ENCODE results near the gene WWTR1. TPM values are rescaled to one million over a fixed set of nuclear protein-coding genes. Genes with fewer than 3 reads are reported as not detected.
A peak's percentile ranks its signal among the peaks of the same experiment; 100 is the strongest.

WWTR1 gene
- total and polyA plus RNA-seq, 2 of the 4 experiments (the other 2 are of a cell fraction): 38.9 to 65.3 TPM

DNA sequence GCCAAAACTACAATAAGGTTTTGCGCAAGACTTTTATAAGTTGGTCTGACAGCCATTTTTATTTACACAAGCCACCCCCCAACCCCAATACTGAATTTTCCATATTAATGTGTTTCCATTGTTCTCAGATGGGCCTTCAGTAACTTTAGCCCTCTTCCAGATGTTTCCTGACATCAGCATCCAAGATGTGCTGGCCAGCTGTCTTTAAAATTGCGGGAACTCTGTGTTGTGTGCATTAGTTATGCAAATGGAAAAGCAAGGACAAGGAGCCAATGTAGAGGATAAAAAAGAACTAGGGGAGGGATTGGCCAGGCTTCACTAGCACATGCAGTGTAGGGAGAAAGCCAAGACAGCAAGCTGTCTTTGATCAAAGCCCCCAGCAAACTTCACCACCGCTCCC, 49.1 kb upstream of the WWTR1 start (continued):
- TF ChIP-seq CEBPB (IDR thresholded peaks at IDR 0.05; ENCODE audit: low read depth, low read length) (no peak), POLR2A (IDR thresholded peaks at IDR 0.05; ENCODE audit: low read depth, low read length) (no peak)

DNA sequence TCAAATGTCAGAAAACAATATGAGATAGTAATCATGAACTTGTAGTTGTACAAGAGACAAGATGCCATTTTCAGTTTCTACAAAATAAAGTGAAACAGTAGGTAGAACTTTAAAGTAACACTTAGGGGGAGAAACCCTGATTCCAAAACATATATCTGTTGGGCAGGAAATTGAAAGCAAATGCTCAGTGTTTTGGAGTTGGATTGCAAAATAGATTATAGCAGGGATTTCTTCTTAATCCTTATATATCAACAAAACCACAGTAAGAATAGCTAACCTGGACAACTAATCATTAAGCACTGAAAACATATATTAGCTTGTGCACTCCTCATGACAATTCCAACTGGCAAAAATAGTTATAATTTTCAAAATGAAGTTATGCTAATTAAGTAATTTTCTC, 47.6 kb upstream of the WWTR1 start:
- H2BK120ac ChIP-seq (ENCODE audit: low read depth, low read length): no peak overlapping the region
- no peak overlapping the region for H3K18ac ChIP-seq (ENCODE audit: low read depth, low read length)
- no peak for ATAC-seq (ENCODE audit: low read depth)
- peaks cover 8% of the 10 kb centered on the region for H3K4me1 ChIP-seq (ENCODE audit: control insufficient read depth, insufficient read depth, low read length)
- H2BK15ac ChIP-seq (ENCODE audit: low read depth, low read length): no peak overlapping the region
- no peaks in the 10 kb centered on the region for H4K20me1 ChIP-seq (ENCODE audit: insufficient read depth, low read length)
- H3K4me3 ChIP-seq (ENCODE audit: insufficient read depth, low read depth, low read length): no peak overlapping the region
- H3K4ac ChIP-seq (ENCODE audit: low read depth, low read length): no peak overlapping the region
- POLR2A ChIA-PET (ENCODE audit: unreplicated experiment): no interaction called here
- no peaks in the 10 kb centered on the region for H3K9me3 ChIP-seq (ENCODE audit: control insufficient read depth, insufficient read depth, low read length)
- no peak overlapping the region for H3K14ac ChIP-seq (replicated peaks; ENCODE audit: low read depth, low read length)
- no peak for DNase-seq
- H3K27me3 ChIP-seq (ENCODE audit: control insufficient read depth, insufficient read depth, low read length): no peaks in the 10 kb centered on the region
- no peak overlapping the region for H3K9ac ChIP-seq (ENCODE audit: low read depth, low read length)
- no peak overlapping the region for H2AFZ ChIP-seq (replicated peaks; ENCODE audit: low read length, poor library complexity)
- no peaks in the 10 kb centered on the region for H3K36me3 ChIP-seq (ENCODE audit: control insufficient read depth, insufficient read depth, low read length)
- dilution Hi-C loops (cut with HindIII; ENCODE audit: low sequenced_read_pairs, unreplicated experiment): no loop called here
- no peaks in the 10 kb centered on the region for H3K79me1 ChIP-seq (ENCODE audit: low read depth in 1 of 2, low read length in 2 of 2)
- intact Hi-C loops (cut with micrococcal nuclease): no loop called here
- no peak overlapping the region for H3K56ac ChIP-seq (ENCODE audit: extremely low read depth, insufficient read depth, low read length)
- no peak overlapping the region for H2BK20ac ChIP-seq (ENCODE audit: low read depth, low read length)
- no peak for TF ChIP-seq CHD1 (IDR thresholded peaks at IDR 0.05; ENCODE audit: low read depth, low read length)
- 0 out of 2 replicates have a peak, but pooled peaks have one; percentile 10 for TF ChIP-seq CEBPB (IDR thresholded peaks at IDR 0.05; ENCODE audit: low read depth, low read length)
- no peak overlapping the region for H4K8ac ChIP-seq (ENCODE audit: low read depth in 2 of 2, low read length in 2 of 2)
- in situ Hi-C loops (cut with MboI; ENCODE audit: low sequenced_read_pairs): loop anchor here (25.0 kb wide), 2 partner anchors 593 to 743 kb away; no protein-coding TSS in a partner anchor
- CTCF ChIA-PET: interaction anchor here (0.6 to 1.8 kb wide), 5 partner anchors 12 to 1972 kb away, joined by 3 to 5 read pairs (median 4); no protein-coding TSS in a partner anchor
- no peak overlapping the region for H4K5ac ChIP-seq (ENCODE audit: low read depth, low read length)
- H2AK5ac ChIP-seq (ENCODE audit: low read depth, low read length): no peak overlapping the region
- H3K9me1 ChIP-seq (ENCODE audit: insufficient read depth, low read length): peaks cover 7% of the 10 kb centered on the region
- no peak overlapping the region for H3K4me2 ChIP-seq (ENCODE audit: low read depth, low read length)
- no peak overlapping the region for H3K27ac ChIP-seq (ENCODE audit: insufficient read depth, low read length)
- H3K23ac ChIP-seq (ENCODE audit: low read depth, low read length): no peak overlapping the region
- H2AK9ac ChIP-seq (replicated peaks; ENCODE audit: low read depth, low read length, poor library complexity): no peak overlapping the region
- no TSS peak for BruUV-seq (replicated peaks)
- no peak overlapping the region for H2BK5ac ChIP-seq (ENCODE audit: low read depth, low read length, poor library complexity, severe bottlenecking)
- H4K91ac ChIP-seq (ENCODE audit: insufficient read depth, low read depth, low read length): no peak overlapping the region

All from IMR-90 (cell line).